ENCODE results near the gene NPAS3.

Gene NPAS3

GRCh38 chr14:33699300-33699983 is 760.8 kb downstream of the NPAS3 start:
- no peak for DNase-seq

- no peak for DNase-seq
Measured at GRCh38 chr14:33700052-33700451, 761.4 kb downstream of the NPAS3 start.

DNA sequence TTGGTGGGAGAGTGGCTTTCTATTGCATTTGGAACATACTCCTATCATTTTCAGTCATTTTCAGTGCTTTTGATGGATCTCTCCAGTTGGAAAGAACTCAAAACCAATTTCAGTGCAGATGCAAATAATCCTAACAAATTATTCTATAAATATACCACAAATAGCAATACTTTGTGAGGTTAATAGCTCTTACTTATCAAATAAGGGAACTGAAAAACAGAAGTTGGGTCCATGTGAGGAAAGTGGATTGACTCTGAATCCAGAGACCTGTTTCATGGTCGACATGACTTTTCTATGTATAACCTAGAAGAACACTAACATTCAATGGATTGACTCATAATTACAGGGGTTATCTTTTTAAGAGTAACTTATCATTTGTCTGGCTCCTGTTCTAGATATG is 763.6 kb downstream of the NPAS3 start:
- DNase-seq = no peak

DNA sequence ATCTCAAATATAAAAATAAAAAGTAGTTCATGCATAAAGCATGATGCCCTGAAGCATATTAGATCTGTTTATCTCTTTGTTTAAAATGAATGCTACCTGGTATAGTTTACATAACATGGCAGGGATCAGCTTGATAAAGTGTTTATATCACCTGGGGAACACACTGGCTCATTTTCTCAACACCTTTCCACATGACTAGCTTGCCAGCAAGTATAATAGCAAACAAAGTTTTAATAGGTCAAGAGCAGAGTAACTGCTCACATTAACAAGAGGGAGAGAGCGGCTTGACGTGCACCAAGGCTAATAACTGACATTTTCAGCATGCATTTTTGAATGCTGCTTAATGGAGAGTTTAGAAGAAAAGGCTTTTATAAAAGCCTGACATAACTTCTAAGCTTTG is 765.8 kb downstream of the NPAS3 start:
- DNase-seq = no peak

GRCh38 chr14:33705490-33705889 is 766.8 kb downstream of the NPAS3 start:
- DNase-seq = no peak

DNA sequence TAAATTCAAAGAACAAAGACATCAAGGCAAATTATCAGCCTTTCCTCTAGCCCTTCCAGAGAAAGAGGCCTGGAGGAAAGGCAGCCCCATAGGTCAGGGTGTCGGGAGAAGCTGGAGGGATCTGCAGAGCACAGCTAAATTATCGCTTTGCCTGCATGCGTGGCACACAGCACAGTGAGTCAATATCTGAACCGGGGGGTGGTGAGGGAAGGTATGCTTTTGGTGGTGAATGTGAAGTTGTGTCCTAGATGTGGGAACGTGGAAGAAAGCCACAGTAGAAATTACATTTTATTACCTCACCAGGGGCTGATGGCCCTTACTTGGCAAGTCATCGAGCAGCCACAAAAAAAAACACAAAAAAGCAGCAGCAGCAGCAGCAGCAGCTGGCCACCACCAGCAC is 769.0 kb downstream of the NPAS3 start:
- no peak for DNase-seq

GRCh38 chr14:33709283-33709682 is 770.6 kb downstream of the NPAS3 start:
- no peak for DNase-seq

- no peak for DNase-seq
Measured at GRCh38 chr14:33709711-33710110, 771.0 kb downstream of the NPAS3 start.

DNA sequence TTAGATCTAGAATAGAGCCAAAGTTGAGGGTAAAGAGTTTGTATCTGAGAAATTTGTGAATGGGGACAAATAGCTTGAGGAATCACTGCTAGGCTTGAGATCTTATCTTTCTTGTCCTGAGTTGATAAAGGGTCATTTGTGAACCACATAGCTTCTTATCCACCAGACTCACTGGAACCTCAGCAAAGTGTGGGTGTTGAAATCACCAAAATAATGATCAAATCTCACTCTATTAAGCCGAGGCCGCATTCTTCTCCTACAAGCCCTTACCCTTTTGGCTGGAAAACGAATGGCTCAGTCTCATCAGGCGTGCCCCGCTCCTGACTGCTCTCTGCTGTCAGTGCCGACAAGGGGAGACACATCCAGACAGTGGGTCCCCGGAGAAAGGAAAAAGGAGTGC is 771.6 kb downstream of the NPAS3 start:
- DNase-seq = no peak

DNA sequence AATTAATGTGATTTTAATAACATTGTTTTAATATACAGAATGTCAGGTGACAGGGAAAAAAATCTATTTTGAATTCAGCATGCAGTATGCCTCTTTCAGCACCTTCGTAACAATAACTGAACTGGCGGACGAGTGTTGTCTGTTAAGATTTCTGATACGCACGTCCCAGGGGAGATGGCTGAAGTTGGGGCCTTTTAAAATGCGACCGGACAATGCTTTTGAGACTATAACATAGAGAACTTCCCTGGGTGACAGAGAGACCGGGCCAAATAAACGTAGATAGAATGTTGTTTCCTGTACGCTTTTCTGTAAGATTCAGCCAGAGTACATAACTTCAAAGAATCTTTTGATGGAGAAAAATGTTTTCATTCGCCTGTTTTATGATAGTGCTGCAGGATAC is 772.5 kb downstream of the NPAS3 start:
- no peak for DNase-seq

DNA sequence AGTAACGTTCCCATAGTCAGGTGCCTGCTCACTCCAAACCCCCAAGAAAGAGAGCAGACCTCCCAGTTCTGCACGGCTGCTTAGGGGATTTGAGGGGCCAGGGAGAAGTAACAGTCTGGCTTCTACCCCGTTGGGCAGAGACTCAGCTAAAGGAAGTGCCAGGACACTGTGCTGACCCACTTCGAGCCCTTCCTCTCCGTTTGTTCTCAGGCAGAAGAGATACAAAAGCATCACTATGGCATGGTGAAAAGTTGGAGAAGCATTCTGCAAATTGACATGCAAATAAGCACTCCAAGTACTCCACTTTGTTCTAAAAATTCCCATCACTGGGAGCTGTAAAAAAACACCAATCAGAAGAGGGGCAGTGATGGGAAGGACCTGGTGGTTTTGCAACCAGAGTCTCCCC is 773.1 kb downstream of the NPAS3 start:
- no peak for DNase-seq

DNA sequence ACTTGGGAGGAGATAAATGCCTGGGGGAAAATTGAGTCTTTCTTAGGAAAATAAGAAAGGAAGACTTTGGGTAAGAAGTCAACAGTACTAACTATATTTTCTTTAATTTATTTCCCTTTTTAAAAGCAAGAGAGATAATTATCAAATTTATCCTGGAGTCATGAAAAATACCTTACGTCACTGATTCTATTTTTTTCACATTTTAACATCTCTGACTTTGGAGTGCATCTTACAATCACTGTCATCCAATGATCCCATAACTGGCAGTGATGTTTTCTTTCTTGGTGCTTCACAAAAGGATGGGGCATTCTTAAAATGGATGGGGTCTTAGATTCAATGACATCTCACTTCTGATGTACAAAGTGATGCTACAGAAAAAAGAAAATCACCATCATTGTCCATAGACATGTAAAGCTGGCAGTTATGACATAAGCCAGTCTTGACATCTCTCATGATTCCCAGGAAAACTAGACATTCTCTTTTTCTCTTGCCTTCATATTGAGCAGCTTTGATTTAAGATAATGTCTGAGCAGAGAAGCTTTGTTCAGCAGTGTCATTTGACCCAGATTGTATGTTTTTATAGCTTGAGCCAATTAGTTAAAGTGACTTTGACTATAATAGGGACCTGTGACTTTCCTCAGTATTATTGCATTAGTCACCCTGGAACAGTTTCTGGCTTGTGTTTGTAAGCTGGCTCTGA is 776.0 kb downstream of the NPAS3 start:
- DNase-seq = no peak

DNA sequence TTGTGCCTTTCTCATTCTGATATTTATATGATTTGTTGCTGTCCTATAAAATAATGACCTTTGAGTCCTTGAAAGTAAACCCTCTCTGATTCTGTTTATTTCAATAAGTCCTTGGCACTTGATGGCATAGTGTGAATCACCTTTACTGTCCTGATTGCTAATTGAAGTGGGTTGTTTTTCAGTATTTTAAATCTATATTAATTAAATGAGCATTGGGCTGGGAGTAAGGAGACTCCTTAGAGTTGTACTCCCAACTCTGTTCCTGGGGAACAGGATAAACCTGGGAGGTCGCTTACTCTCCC is 776.5 kb downstream of the NPAS3 start:
- no peak for DNase-seq

GRCh38 chr14:33716921-33717320 is 778.2 kb downstream of the NPAS3 start:
- no peak for DNase-seq

DNA sequence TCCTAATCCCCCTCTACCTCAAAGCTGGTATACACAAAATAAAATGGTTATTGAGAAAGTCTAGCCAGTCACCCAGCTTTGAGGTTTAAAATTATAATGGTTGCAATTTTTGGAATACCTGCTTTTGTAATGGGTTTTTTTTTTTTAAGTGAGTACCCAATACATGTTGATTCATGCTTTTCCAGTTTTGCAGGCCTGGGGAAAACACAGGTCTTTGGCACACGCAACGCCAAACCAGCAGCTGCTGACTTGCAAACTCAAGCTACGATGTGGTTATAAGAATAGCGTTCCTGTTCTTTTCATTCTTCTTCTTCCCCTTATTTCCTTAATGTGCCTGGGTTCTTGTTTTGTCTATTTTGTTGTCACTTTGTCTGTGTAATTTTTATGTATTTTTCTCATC is 779.2 kb downstream of the NPAS3 start:
- DNase-seq = no peak

GRCh38 chr14:33720284-33720787 is 781.7 kb downstream of the NPAS3 start:
- no peak for DNase-seq

- DNase-seq = no peak
Measured at GRCh38 chr14:33726685-33727084, 788.0 kb downstream of the NPAS3 start.

GRCh38 chr14:33727606-33728005 is 788.9 kb downstream of the NPAS3 start:
- no peak for DNase-seq

DNA sequence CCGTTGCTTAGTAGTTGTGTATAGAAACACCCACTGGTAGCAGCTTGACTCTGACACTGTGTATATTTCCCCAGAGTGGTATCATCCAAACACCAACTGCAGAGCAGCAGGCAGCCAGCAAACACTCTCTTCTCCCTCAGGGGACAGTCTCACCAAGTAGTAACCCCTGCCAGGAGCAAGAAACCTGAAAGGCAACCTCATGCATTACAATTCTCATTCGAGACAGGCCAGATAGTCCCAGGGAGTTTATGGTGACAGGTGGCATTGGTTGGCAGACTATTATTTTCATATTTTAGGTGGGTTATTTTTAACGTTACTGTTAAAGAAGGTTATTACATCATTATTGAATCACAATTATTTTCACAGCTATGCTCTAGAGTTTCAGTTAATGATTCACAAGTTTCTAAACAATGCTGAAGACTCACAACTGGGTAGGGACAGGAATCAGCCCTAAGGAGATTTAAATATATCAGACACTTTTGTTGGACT is 789.4 kb downstream of the NPAS3 start:
- DNase-seq = no peak

- no peak for DNase-seq
Measured at GRCh38 chr14:33730156-33730555, 791.5 kb downstream of the NPAS3 start.

GRCh38 chr14:33732175-33732574 is 793.5 kb downstream of the NPAS3 start:
- no peak for DNase-seq

GRCh38 chr14:33733310-33733709 is 794.6 kb downstream of the NPAS3 start:
- DNase-seq = no peak

DNA sequence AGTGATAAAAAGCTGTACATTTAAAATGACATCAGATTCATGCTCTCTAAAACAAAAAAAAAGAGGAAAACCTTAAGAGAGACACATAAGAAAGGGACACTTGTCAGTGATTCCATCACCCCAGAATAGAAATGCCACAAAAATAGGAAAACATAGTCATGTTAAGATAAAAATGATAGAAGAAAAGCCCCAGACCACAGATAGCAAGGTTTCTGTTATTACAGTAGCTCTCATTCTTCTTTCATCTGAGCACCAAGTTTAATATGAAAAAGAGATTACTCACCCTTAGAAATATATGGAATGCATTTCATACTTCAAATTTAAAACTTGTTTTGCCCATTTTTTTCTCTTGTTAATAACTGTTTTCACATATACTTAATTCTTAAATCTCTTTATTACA is 795.0 kb downstream of the NPAS3 start:
- no peak for DNase-seq

DNA sequence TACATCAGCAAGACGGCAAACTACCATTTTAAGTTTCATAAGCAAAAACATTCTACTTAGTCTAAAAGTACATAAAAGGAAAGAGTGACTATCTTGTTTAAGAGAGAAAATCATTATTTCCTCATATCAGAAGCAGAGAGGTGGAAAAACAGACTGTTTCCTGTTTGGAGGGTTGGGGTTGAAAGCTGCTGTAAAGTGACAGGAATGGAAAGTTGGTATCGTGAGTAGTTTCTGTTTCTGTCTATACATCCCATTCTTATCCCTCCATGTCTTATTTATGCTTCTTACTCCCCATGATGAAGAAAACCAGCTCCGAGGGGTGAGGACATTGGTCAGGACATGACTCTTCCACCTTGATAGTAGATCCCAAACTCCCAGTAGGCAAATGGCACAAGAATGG is 795.7 kb downstream of the NPAS3 start:
- DNase-seq = no peak
